PC-9 (cell line): ENCODE results near the gene CCM2.

ENCODE experiments used
- CTCF ChIP-seq: fragments of 200-600 bp; sonication (generic); conservative IDR thresholded peaks from 2 replicates; pipeline ENCODE4 v1.6.1; 2017; ENCODE audit warnings: mixed run types, antibody characterized with exemption, mild to moderate bottlenecking, moderate library complexity
- EZH2 ChIP-seq: fragments of 200-600 bp; sonication (generic); IDR thresholded peaks from 2 replicates; pipeline ENCODE4 v1.8.0; 2017; ENCODE audit warnings: antibody characterized with exemption, low read depth

- TF ChIP-seq CTCF (no peak), EZH2 (no peak)
Observed at GRCh38 chr7:45026013-45026412, 26.0 kb downstream of the CCM2 start.
